HG03442 (cell line): ENCODE data around the gene NAT16.
"Not testable (repeated sequence)": the region's sequence is repeated elsewhere in the genome, so short reads cannot be mapped to it uniquely, and the experiment has no call there.

Experiments used
- ATAC-seq: cut with Tn5 transposase; IDR thresholded peaks from one replicate; pipeline ENCODE4 v1.9.1; 2021; ENCODE audit warnings: mild to moderate bottlenecking, moderate library complexity; ENCODE audit not compliant: unreplicated experiment

NAT16 gene

GRCh38 chr7:101180130-101180755 lies at the start of gene NAT16:
Gene NAT16 (minus strand): TSS chr7:101180293. CDS start chr7:101174807, 5,486 bp downstream.
- no peak for ATAC-seq

- no peak for ATAC-seq
Measured at GRCh38 chr7:101226721-101227120, 46.6 kb upstream of the NAT16 start.

GRCh38 chr7:101225650-101226049 lies 45.6 kb upstream of the NAT16 start:
- ATAC-seq: no peak

DNA sequence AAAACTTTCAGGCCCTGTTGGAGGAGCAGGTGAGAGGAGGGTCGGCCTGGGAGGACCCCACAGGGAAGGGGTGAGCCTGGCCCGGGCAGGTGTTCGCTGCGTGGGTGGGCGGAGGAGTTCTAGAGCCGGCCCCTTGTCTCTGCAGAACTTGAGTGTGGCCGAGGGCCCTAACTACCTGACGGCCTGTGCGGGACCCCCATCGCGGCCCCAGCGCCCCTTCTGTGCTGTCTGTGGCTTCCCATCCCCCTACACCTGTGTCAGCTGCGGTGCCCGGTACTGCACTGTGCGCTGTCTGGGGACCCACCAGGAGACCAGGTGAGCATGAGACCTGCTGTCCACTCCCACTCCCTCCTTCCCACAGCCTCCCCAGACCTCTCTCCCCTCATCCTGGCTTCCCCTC lies 43.4 kb upstream of the NAT16 start:
- no peak for ATAC-seq

- no peak for ATAC-seq
Measured at GRCh38 chr7:101222275-101222830, 42.3 kb upstream of the NAT16 start.

- ATAC-seq: no peak
Measured at GRCh38 chr7:101220295-101220694, 40.2 kb upstream of the NAT16 start.

DNA sequence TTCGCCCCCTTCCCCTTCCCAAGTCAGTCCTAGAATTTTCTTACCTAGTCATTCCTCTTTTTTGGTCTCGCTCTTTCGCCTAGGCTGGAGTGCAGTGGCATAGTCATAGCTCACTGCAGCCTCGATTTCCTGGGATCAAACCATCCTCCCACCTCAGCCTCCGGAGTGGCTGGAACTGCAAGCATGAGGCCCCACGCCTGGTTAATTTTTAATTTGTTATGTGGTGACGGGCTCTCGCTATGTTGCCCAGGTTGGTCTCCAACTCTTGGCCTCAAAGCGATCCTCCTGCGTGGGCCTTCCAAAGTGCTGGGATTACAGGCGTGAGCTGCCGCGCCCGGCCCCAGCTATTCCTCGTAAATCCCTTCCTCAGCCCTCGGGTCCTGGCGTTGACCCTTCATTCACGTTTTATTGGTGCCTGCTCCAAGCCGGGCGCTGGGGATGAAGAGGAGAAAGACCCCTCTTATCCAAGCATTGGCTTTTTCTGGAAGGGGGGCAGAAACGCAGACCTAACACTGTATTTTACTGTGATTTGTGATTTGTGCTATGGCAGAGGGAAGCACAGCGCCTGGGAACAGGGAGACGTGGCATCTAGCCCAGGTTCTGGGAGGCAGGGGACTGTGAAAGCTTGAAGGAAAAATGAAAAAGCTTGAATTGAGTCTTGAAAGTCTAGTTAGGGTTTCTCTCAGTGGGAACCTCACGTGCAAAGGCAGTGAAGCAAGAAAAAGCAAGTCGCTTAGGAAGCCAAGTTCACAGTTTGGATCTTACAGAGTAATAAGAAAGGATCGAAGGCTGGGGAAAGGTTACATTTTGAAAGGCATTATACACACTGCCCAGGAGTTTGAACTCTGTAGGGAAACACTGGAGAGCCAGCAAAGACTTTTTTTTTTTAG lies 38.4 kb upstream of the NAT16 start:
- ATAC-seq: no peak

DNA sequence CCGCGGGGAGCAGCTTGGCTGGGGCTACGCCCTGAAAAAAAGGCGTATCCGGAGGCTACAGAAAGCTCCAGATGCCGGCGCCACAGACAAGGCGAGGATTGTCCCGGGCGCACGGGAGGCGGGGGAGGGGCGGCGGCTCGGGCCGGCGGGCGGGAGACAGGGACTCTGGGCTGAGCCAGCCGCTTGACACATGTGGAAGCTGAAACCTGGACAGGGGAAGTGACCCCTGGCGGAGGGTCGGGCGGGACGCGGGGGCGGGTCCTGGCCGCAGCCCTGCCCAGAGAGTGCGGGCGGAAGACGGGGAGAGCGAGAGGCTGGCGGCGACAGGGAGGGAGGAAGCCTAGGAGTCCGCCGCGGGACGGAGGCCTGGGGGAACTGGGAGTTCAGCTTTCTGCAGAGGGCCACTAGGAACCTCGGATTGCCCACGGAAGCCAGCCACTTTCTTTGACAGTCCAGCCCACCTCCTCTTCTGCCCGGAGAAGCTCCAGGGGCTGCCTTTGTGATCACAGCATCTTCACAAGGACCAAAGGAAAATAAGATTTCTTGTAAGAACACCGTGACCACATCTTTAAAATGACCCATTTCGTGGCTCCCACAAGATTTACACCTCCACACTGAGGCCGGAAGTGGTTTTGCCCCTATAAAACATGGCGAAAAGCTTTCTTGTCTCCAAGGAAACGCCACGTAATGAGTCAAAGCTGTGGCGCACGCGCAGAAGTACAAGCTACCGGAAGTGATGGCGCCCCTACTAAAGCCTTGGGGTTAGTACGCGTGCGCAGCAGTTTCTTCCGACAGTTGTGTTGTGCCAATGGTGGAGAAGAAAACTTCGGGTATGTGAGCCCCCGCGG lies 37.5 kb upstream of the NAT16 start, which contains the start of the genes PLOD3 and ZNHIT1:
Gene PLOD3 (minus strand): TSS at position 194 of the 848 bp plus-strand sequence. CDS start 307 bp downstream, outside the sequence.
Gene ZNHIT1 (plus strand): TSS at position 778 of the 848 bp plus-strand sequence. CDS start 31 bp downstream, at position 809.
- ATAC-seq: peak; percentile 65

DNA sequence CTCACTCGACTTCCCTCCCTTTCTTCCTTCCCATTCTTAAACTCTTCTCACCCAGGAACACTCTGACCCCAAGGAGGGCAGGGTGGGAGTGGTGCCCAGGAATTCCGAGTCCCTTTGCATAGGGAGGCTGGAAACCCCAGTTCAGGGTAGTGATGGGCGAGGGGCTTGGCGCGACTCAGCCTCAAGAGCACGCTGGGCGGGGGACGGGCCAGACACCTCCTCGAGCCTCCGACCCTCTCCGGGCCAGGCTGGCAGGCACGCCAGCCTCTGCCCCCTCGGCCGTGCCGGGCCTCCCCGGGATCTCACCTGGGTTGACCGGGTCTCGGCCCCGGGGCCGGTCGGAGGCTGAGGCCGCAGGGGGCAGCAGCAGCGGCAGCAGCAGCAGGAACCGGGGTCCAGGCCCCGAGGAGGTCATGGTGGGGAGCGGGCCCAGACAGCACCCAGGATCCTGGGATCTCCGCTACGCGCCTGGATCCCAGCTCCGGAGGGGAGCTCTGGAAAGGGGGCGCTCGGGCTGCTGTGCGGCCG lies 36.8 kb upstream of the NAT16 start:
- peak; percentile 25 for ATAC-seq

DNA sequence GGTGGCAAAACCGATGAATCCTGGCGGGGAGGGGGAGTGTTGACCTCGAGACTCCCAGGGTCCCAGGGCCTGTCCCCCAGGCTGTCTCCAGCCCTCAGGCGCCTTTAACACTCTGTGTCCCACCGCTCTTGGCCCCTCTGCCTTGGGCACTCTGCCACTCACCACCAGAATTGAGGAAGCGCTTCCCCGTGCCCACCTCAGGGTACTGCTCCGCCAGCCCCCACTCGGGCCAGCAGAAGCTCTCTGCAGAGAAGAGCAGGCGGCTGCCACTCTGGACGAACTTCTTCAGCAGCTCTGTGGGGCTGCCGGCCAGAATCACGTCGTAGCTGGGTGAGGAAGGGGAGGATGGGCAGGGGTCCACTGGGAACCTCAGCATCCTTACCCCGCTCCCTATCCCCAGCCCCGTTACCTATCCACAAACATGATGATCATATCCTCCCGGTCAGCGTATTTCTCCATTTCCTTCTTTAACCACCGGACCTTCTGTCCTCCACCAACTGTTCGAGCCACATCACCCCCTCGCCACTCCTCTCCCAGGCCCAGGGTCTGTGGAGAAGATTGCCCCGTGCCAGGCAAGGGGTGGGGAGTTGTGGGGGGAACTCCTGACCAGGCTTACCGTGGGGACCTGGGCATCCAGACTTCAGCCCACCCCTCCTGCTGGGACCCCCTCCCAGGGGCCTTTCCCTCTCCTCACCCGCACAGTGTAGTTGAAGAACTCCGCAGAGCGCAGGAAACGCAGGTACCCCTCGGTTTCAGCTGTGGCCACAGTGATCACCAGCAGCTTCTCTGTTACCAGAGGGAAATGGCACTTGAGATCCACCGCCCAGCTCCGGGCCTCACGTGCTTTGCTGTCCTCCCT lies 36.1 kb upstream of the NAT16 start:
- no peak for ATAC-seq

DNA sequence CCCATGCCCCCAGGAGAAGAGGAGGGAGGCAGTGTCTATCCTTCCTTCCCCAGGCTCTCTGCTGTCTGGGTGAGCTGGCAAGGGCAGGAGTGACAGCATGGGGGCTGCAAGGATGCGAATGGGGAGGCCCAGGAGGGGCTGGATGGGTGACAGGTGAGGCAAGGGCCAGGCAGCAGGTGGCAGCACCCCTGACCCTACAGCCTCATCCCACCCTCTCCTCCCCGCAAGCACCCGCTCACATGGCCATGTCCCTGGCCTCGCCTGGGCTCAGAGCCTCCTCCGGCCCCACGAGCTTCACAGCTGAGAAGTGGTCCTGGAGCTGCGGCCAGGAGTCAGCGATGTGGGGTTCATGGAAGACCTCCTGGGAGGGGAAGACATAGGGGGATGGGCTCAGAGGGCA lies 31.9 kb upstream of the NAT16 start:
- ATAC-seq: no peak

DNA sequence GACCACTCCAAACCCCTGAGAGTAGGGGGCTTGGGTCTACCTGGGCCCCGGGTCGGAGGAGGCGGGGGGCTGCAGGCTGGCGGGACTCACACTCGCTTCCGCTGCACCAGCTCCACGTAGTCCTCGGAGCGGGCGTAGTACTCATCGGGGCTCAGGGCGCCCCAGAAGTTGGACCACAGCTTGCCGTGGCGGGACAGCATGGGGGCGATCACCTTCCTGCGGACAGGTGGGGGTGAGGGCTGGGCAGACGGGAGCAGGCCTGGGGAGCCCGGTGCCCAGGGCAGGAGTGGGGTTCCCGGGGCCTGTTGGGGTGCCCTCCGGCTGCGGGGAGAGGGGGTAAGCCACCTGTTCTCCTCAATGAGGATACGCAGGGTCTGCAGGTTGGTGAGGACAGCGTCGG lies 31.4 kb upstream of the NAT16 start:
- no peak for ATAC-seq

GRCh38 chr7:101210143-101210542 lies 30.1 kb upstream of the NAT16 start:
- no peak for ATAC-seq

- no peak for ATAC-seq
Measured at GRCh38 chr7:101208794-101209193, 28.7 kb upstream of the NAT16 start.

- no peak for ATAC-seq
Measured at GRCh38 chr7:101207459-101207858, 27.4 kb upstream of the NAT16 start.

DNA sequence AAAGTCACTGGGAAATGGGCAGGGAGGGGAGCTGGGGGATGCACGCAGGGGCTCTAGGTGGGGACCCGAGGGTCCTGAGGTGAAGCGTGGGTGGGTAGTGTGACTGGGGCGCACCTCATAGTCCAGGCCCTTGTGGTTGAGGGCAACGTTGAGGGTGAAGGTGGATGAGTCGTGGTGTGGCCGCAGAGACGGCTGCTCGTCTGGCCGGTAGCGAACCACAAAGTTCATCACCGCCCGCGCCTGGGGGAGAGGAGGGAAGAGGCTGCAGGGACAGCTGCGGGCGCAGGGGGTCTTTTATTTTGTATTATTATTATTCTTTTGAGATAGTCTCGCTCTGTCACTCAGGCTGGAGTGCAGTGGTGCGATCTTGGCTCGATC lies 26.6 kb upstream of the NAT16 start:
- ATAC-seq: no peak

DNA sequence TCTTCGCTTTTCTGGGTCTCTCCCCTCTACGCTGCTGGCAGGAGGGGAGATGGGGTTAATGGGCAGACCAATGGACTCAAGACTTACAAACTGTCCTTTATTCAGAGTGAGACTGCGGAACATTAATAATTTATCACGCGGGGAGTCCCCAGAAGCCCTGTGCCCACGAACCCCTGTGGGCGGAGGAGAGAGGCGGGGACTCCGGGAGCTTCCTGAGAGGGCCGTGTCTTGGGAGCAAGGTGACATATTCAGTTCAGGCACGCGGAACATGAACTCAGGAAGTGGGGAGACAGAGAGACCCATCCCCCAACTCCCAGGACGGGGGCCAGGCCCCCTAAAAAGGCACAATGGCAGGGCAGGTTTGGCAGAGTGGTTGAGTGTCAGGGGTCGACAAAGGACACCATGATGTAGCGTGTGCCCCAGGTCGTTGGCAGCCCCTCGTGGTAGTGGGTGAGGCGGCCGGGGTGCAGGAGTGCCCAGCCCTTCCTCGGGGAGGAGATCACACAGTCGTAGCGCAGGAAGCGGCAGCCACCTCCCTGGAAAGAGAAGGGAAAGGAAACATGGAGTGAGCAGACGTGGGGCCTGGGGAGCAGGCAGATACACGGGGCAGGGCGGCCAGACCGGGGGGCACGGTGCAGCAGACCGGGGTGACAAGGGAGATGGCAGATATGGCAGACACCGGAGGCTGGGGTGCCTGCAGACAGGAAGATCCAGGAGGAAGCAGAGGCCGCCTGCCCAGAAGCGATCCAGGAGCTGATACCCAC lies 26.0 kb upstream of the NAT16 start:
- ATAC-seq: no peak

- ATAC-seq: not testable (repeated sequence)
Measured at GRCh38 chr7:101203740-101204738, 23.9 kb upstream of the NAT16 start.
